ENCODE measurements around the gene PLD6.

DNA sequence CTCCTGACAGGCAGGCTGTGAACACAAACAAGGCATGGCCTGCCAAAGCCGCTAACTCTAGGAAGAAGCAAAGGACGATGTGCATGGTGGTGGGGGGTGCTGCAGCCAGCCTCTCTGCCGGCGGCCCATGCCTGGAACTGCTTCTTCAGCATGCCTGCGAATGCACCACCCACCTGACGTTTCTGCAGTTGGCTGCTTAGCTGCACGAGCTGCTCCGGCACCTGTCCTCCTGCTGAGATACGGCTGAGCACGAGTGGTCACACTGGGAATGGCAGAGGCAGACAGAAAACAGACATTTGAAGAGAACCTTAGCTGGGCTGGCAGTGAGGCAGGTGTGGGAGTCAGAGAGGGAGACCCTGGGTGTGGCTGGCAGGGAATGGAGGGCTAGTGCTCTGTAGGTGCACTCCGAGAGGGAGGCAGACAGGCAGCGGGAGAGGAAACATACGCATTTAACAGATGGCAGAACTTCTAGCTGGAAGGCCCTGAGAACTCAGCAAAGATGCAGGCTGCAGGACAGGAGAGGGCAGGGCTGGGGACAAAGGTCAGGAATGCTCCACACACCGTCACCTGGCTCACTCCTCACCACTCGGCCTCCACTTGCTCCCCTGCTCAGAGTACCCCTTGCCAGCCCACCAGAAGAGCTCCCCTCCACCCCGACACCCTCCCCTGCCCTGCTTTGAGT, 25.6 kb upstream of the PLD6 start:
- TF ChIP-seq CTCF (IDR thresholded peaks at IDR 0.05) (no peak), POLR2A (IDR thresholded peaks at IDR 0.05) (no peak)
